GM23338 (cell line): Measurements from ENCODE around the gene IKBIP. TPM values are rescaled to one million over a fixed set of nuclear protein-coding genes. Genes with fewer than 3 reads are reported as not detected.

Experiments used
- ATAC-seq: fragments of 200-7000 bp; cut with Tn5 transposase; 3 replicates; pipeline ENCODE4 v1.9.1; 2020
- DNase-seq: peaks from one replicate; pipeline ENCODE4 v3.0.0-alpha.2; 2015; ENCODE audit warnings: low spot score
- H2AFZ ChIP-seq: fragments of 200-600 bp; sonication (generic); 2 replicates; pipeline ENCODE4 v1.8.0; 2016; ENCODE audit warnings: antibody characterized with exemption, mild to moderate bottlenecking, moderate library complexity
- H3F3A ChIP-seq: fragments of 200-600 bp; sonication (generic); replicated peaks from 2 replicates; pipeline ENCODE4 v1.8.0; 2017; ENCODE audit warnings: antibody characterized with exemption, mixed run types, low read depth
- H3K27ac ChIP-seq: fragments of 200-600 bp; sonication (generic); 2 replicates; pipeline ENCODE4 v1.6.1; 2016; ENCODE audit warnings: low read depth
- H3K27me3 ChIP-seq: fragments of 200-600 bp; sonication (generic); 2 replicates; pipeline ENCODE4 v1.8.0; 2016; ENCODE audit warnings: mild to moderate bottlenecking, mixed run types, moderate library complexity; ENCODE audit not compliant: insufficient read depth
- H3K36me3 ChIP-seq: fragments of 200-600 bp; sonication (generic); 2 replicates; pipeline ENCODE4 v1.8.0; 2016; ENCODE audit warnings: mild to moderate bottlenecking; ENCODE audit not compliant: insufficient read depth
- H3K4me1 ChIP-seq: fragments of 200-600 bp; sonication (generic); 2 replicates; pipeline ENCODE4 v1.8.0; 2016; ENCODE audit warnings: mild to moderate bottlenecking, moderate library complexity; ENCODE audit not compliant: insufficient read depth
- H3K4me2 ChIP-seq: fragments of 200-600 bp; sonication (generic); 2 replicates; pipeline ENCODE4 v1.7.1; 2017; ENCODE audit warnings: mixed run types
- H3K4me3 ChIP-seq: fragments of 200-600 bp; sonication (generic); 2 replicates; pipeline ENCODE4 v1.6.1; 2016; ENCODE audit warnings: mixed run types
- H3K79me2 ChIP-seq: fragments of 200-600 bp; sonication (generic); replicated peaks from 2 replicates; pipeline ENCODE4 v1.8.0; 2017; ENCODE audit warnings: mild to moderate bottlenecking; ENCODE audit not compliant: insufficient read depth
- H3K9me2 ChIP-seq: fragments of 200-600 bp; sonication (generic); 2 replicates; pipeline ENCODE4 v1.8.0; 2017; ENCODE audit not compliant: insufficient read depth
- H4K20me1 ChIP-seq: fragments of 200-600 bp; sonication (generic); replicated peaks from 2 replicates; pipeline ENCODE4 v1.8.0; 2017; ENCODE audit warnings: mild to moderate bottlenecking; ENCODE audit not compliant: insufficient read depth
- H3K27ac Mint-ChIP-seq: 2 replicates; pipeline ENCODE4 v1.8.0; 2020; ENCODE audit warnings: inconsistent platforms, mild to moderate bottlenecking, moderate library complexity, mixed read lengths
- H3K27me3 Mint-ChIP-seq: 3 replicates; pipeline ENCODE4 v1.8.0; 2022; ENCODE audit warnings: low read depth, mild to moderate bottlenecking, moderate library complexity, mixed read lengths, inconsistent platforms; ENCODE audit not compliant: insufficient read depth, poor library complexity
- H3K36me3 Mint-ChIP-seq: 3 replicates; pipeline ENCODE4 v1.8.0; 2021; ENCODE audit warnings: low read depth, mild to moderate bottlenecking, inconsistent platforms, moderate library complexity, mixed read lengths
- H3K4me1 Mint-ChIP-seq: 3 replicates; pipeline ENCODE4 v1.8.0; 2020; ENCODE audit warnings: mild to moderate bottlenecking, inconsistent platforms, mixed read lengths
- H3K4me3 Mint-ChIP-seq: 3 replicates; pipeline ENCODE4 v1.8.0; 2021; ENCODE audit warnings: moderate library complexity, mild to moderate bottlenecking, inconsistent platforms, mixed read lengths
- H3K9me3 Mint-ChIP-seq: 3 replicates; pipeline ENCODE4 v1.8.0; 2020; ENCODE audit warnings: moderate library complexity, mild to moderate bottlenecking, inconsistent platforms, mixed read lengths
- EZH2 ChIP-seq: fragments of 200-600 bp; sonication (generic); IDR thresholded peaks from one replicate; pipeline ENCODE4 v1.8.0; 2017; ENCODE audit warnings: antibody characterized with exemption, mild to moderate bottlenecking, low read depth; ENCODE audit not compliant: unreplicated experiment
- EZH2phosphoT487 ChIP-seq: fragments of 200-600 bp; sonication (generic); IDR thresholded peaks from one replicate; pipeline ENCODE4 v1.8.1; 2018; ENCODE audit warnings: antibody characterized with exemption; ENCODE audit not compliant: unreplicated experiment
- ZNF331 ChIP-seq: fragments of 250-450 bp; sonication (Bioruptor Pico); IDR thresholded peaks from 2 replicates; pipeline ENCODE4 v1.5.0; 2020; ENCODE audit warnings: low read depth, mild to moderate bottlenecking, moderate library complexity
- polyA plus RNA-seq: library from polyadenylated mRNA; unstranded; fragments of >200 nt; fragmentation: Nextera tagmentation; extraction: Ambion mirVana; gene quantifications from 2 replicates; pipeline ENCODE4 v1.2.1, GENCODE V29; 2016
- total RNA-seq: library from RNA; depleted of rRNA; stranded (reverse); fragments of >200 nt; shearing (Covaris generic); gene quantifications from 2 replicates; pipeline ENCODE4 v1.2.3, GENCODE V29; 2014
- TF ChIP-seq, protein P1 (sequence below): IDR thresholded peaks from one replicate; pipeline ENCODE4 v1.6.1; 2018; ENCODE audit warnings: antibody characterized with exemption; ENCODE audit not compliant: unreplicated experiment
- TF ChIP-seq, protein P2 (sequence below), 2 experiments: fragments of 200-600 bp in 1 of 2; sonication (generic) in 1 of 2; conservative IDR thresholded peaks; 2 replicates each; pipeline versions ENCODE4 v1.5.1 to v1.6.1; 2016 to 2017; ENCODE audit warnings: antibody characterized with exemption in 2 of 2, low read depth in 2 of 2, mild to moderate bottlenecking in 2 of 2, moderate library complexity in 1 of 2

The IKBIP gene
- total and polyA plus RNA-seq, 2 experiments from 2014 or later: 17.8 to 22.5 TPM

DNA sequence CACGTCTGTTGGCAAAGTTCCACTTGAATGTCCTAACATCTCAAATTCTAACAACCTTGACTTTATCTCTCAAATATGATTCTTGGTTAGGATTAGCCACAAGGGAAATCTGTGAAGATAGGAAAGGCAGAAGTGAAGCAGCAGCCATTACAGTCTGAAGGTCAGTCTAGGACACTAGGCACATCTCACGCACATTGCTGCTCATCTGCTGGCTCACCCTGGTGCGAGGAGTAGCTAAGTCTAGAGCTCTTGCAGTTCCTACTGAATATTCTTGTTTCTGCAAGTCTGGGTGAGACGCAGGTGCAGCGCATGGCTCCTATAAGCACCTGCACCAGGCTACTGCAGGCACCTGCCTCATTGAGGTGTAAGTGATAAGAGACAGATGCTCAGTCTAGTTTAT lies 57.5 kb downstream of the IKBIP start:
- ATAC-seq (no peak), DNase-seq (no peak)
- Histone ChIP-seq H4K20me1 (no peaks in the 10 kb centered on the region), H3K4me3 (no peak overlapping the region), H3K9me2 (no peaks in the 10 kb centered on the region), H3K79me2 (no peaks in the 10 kb centered on the region), H3K4me2 (no peak overlapping the region), H3K4me1 (no peaks in the 10 kb centered on the region), H3K27me3 (no peaks in the 10 kb centered on the region), H2AFZ (no peak overlapping the region), H3K27ac (no peak overlapping the region), H3F3A (no peaks in the 10 kb centered on the region), H3K36me3 (no peaks in the 10 kb centered on the region)
- no peaks in the 10 kb centered on the region for H3K4me1 Mint-ChIP-seq
- TF ChIP-seq, protein P1, sequence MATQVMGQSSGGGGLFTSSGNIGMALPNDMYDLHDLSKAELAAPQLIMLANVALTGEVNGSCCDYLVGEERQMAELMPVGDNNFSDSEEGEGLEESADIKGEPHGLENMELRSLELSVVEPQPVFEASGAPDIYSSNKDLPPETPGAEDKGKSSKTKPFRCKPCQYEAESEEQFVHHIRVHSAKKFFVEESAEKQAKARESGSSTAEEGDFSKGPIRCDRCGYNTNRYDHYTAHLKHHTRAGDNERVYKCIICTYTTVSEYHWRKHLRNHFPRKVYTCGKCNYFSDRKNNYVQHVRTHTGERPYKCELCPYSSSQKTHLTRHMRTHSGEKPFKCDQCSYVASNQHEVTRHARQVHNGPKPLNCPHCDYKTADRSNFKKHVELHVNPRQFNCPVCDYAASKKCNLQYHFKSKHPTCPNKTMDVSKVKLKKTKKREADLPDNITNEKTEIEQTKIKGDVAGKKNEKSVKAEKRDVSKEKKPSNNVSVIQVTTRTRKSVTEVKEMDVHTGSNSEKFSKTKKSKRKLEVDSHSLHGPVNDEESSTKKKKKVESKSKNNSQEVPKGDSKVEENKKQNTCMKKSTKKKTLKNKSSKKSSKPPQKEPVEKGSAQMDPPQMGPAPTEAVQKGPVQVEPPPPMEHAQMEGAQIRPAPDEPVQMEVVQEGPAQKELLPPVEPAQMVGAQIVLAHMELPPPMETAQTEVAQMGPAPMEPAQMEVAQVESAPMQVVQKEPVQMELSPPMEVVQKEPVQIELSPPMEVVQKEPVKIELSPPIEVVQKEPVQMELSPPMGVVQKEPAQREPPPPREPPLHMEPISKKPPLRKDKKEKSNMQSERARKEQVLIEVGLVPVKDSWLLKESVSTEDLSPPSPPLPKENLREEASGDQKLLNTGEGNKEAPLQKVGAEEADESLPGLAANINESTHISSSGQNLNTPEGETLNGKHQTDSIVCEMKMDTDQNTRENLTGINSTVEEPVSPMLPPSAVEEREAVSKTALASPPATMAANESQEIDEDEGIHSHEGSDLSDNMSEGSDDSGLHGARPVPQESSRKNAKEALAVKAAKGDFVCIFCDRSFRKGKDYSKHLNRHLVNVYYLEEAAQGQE: no peak
- TF ChIP-seq, protein P2, sequence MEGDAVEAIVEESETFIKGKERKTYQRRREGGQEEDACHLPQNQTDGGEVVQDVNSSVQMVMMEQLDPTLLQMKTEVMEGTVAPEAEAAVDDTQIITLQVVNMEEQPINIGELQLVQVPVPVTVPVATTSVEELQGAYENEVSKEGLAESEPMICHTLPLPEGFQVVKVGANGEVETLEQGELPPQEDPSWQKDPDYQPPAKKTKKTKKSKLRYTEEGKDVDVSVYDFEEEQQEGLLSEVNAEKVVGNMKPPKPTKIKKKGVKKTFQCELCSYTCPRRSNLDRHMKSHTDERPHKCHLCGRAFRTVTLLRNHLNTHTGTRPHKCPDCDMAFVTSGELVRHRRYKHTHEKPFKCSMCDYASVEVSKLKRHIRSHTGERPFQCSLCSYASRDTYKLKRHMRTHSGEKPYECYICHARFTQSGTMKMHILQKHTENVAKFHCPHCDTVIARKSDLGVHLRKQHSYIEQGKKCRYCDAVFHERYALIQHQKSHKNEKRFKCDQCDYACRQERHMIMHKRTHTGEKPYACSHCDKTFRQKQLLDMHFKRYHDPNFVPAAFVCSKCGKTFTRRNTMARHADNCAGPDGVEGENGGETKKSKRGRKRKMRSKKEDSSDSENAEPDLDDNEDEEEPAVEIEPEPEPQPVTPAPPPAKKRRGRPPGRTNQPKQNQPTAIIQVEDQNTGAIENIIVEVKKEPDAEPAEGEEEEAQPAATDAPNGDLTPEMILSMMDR (conservative IDR thresholded peaks at IDR 0.05; ENCODE audit: low read depth in 2 of 2): no peak
- no peak for TF ChIP-seq EZH2
- TF ChIP-seq EZH2phosphoT487: no peak
- H3K27ac Mint-ChIP-seq: no peak overlapping the region
- no peaks in the 10 kb centered on the region for H3K9me3 Mint-ChIP-seq
- no peak overlapping the region for H3K4me3 Mint-ChIP-seq
- H3K36me3 Mint-ChIP-seq: no peaks in the 10 kb centered on the region
- peaks cover 1% of the 10 kb centered on the region for H3K27me3 Mint-ChIP-seq

DNA sequence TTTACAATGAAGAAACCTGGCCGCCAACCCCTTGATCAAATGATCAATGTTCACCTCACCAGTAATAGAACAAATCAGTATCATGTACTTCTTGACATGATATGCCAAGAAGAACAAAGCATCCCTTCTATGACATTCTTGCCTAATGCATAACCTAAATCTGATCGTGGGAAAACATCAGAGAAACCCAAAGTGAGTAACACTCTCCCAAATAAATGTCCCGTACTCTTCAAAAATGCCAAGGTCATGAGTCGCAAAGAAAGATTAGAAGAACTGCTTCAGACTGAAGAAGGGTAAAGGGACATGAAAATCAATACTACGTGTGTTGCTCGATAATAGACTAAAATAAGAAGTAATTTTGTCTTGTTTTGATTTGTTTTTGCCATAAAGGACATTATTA lies 62.5 kb downstream of the IKBIP start:
- H3F3A ChIP-seq: no peaks in the 10 kb centered on the region
- H3K79me2 ChIP-seq: no peaks in the 10 kb centered on the region
- H4K20me1 ChIP-seq: no peaks in the 10 kb centered on the region; the same call in 1 of the 2 replicates
- H3K27me3 Mint-ChIP-seq: no peaks in the 10 kb centered on the region
- H3K4me1 ChIP-seq: no peaks in the 10 kb centered on the region
- H3K27ac Mint-ChIP-seq: no peak overlapping the region
- no peak overlapping the region for H3K4me3 ChIP-seq
- no peak overlapping the region for H3K4me2 ChIP-seq
- H3K9me3 Mint-ChIP-seq: no peaks in the 10 kb centered on the region
- H3K4me1 Mint-ChIP-seq: no peaks in the 10 kb centered on the region
- DNase-seq (no peak), ATAC-seq (no peak)
- no peak overlapping the region for H3K4me3 Mint-ChIP-seq
- no peaks in the 10 kb centered on the region for H3K36me3 Mint-ChIP-seq
- no peaks in the 10 kb centered on the region for H3K9me2 ChIP-seq
- H3K27me3 ChIP-seq: no peaks in the 10 kb centered on the region
- no peak overlapping the region for H3K27ac ChIP-seq
- no peak overlapping the region for H2AFZ ChIP-seq
- H3K36me3 ChIP-seq: no peaks in the 10 kb centered on the region
- TF ChIP-seq, protein P2 (conservative IDR thresholded peaks at IDR 0.05; ENCODE audit: low read depth in 2 of 2): no peak
- TF ChIP-seq ZNF331 (CRISPR knock-in tag): no peak
